IMR-90 (cell line): Measurements from ENCODE around the gene MTA3. TPM values are rescaled to one million over a fixed set of nuclear protein-coding genes. Genes with fewer than 3 reads are reported as not detected.
"Not testable (repeated sequence)": the region's sequence is repeated elsewhere in the genome, so short reads cannot be mapped to it uniquely, and the experiment has no call there.

ENCODE experiments used
- ATAC-seq: fragments of 200-7000 bp; cut with Tn5 transposase; 2 replicates; pipeline ENCODE4 v1.9.1; 2020; ENCODE audit warnings: low read depth, mild to moderate bottlenecking, moderate library complexity
- BruUV-seq: library from RNA; stranded (reverse); fragments of 400-500 nt; replicated peaks from 2 replicates; lab custom pipeline; 2021; lab: Mats Ljungman, UMichigan
- CTCF ChIA-PET: fragments of 300-600 bp; formaldehyde crosslinking; extraction: SDS; loops from one replicate; lab custom pipeline; 2021; ENCODE audit warnings: antibody characterized with exemption; lab: Yijun Ruan, JAX
- POLR2A ChIA-PET: fragments of 300-600 bp; sonication (Branson Sonifier 250); formaldehyde crosslinking; loops from one replicate; lab custom pipeline; 2022; ENCODE audit warnings: antibody characterized with exemption; ENCODE audit not compliant: unreplicated experiment; lab: Charles Lee
- DNase-seq: peaks from one replicate; pipeline ENCODE4 v3.0.0; 2013
- H2AFZ ChIP-seq: replicated peaks from 2 replicates; pipeline ENCODE3; 2013; ENCODE audit warnings: low read length, mild to moderate bottlenecking; ENCODE audit not compliant: poor library complexity
- H2AK5ac ChIP-seq: 2 replicates; pipeline ENCODE4 v1.6.1; 2013; ENCODE audit warnings: low read depth, low read length, inconsistent platforms
- H2AK9ac ChIP-seq: replicated peaks from 2 replicates; pipeline ENCODE3; 2013; ENCODE audit warnings: mild to moderate bottlenecking, low read depth, low read length, moderate library complexity; ENCODE audit not compliant: poor library complexity
- H2BK120ac ChIP-seq: 2 replicates; pipeline ENCODE4 v1.6.1; 2013; ENCODE audit warnings: low read depth, low read length, inconsistent platforms
- H2BK15ac ChIP-seq: 3 replicates; pipeline ENCODE4 v1.6.1; 2013; ENCODE audit warnings: low read depth, low read length, inconsistent platforms
- H2BK20ac ChIP-seq: 2 replicates; pipeline ENCODE4 v1.6.1; 2013; ENCODE audit warnings: low read depth, mild to moderate bottlenecking, inconsistent platforms, low read length, moderate library complexity
- H2BK5ac ChIP-seq: 2 replicates; pipeline ENCODE4 v1.6.1; 2013; ENCODE audit warnings: mild to moderate bottlenecking, low read depth, low read length, inconsistent platforms; ENCODE audit not compliant: poor library complexity, severe bottlenecking
- H3K14ac ChIP-seq: replicated peaks from 2 replicates; pipeline ENCODE4 v1.6.1; 2013; ENCODE audit warnings: low read depth, low read length, inconsistent platforms
- H3K18ac ChIP-seq: 2 replicates; pipeline ENCODE4 v1.6.1; 2013; ENCODE audit warnings: low read depth, low read length, control low read depth
- H3K23ac ChIP-seq: 2 replicates; pipeline ENCODE4 v1.6.1; 2013; ENCODE audit warnings: low read depth, low read length, inconsistent platforms
- H3K27ac ChIP-seq: 2 replicates; pipeline ENCODE4 v1.5.1; 2013; ENCODE audit warnings: mild to moderate bottlenecking, control low read depth, low read length; ENCODE audit not compliant: insufficient read depth
- H3K27me3 ChIP-seq: 2 replicates; pipeline ENCODE4 v1.6.1; 2013; ENCODE audit warnings: low read length; ENCODE audit not compliant: control insufficient read depth, insufficient read depth
- H3K36me3 ChIP-seq: 2 replicates; pipeline ENCODE4 v1.6.1; 2013; ENCODE audit warnings: low read length, mixed read lengths; ENCODE audit not compliant: control insufficient read depth, insufficient read depth
- H3K4ac ChIP-seq: 2 replicates; pipeline ENCODE4 v1.6.1; 2013; ENCODE audit warnings: low read depth, low read length, inconsistent platforms
- H3K4me1 ChIP-seq: 2 replicates; pipeline ENCODE4 v1.6.1; 2013; ENCODE audit warnings: low read length, mixed read lengths; ENCODE audit not compliant: control insufficient read depth, insufficient read depth
- H3K4me2 ChIP-seq: 2 replicates; pipeline ENCODE4 v1.6.1; 2013; ENCODE audit warnings: low read depth, mild to moderate bottlenecking, control low read depth, low read length, moderate library complexity
- H3K4me3 ChIP-seq: 2 replicates; pipeline ENCODE4 v1.5.1; 2013; ENCODE audit warnings: low read depth, mild to moderate bottlenecking, control low read depth, low read length, moderate library complexity; ENCODE audit not compliant: insufficient read depth
- H3K56ac ChIP-seq: 2 replicates; pipeline ENCODE4 v1.6.1; 2013; ENCODE audit warnings: low read length, inconsistent platforms; ENCODE audit not compliant: insufficient read depth; ENCODE audit errors: extremely low read depth
- H3K79me1 ChIP-seq, 2 experiments: 2 replicates each; pipeline ENCODE4 v1.6.1; 2013; ENCODE audit warnings: low read length in 2 of 2, inconsistent platforms in 1 of 2, low read depth in 1 of 2
- H3K9ac ChIP-seq: 2 replicates; pipeline ENCODE4 v1.6.1; 2013; ENCODE audit warnings: low read depth, low read length, control low read depth
- H3K9me1 ChIP-seq: 2 replicates; pipeline ENCODE4 v1.6.1; 2013; ENCODE audit warnings: low read length, inconsistent platforms; ENCODE audit not compliant: insufficient read depth
- H3K9me3 ChIP-seq: 2 replicates; pipeline ENCODE4 v1.6.1; 2013; ENCODE audit warnings: low read length; ENCODE audit not compliant: control insufficient read depth, insufficient read depth
- H4K20me1 ChIP-seq: 2 replicates; pipeline ENCODE4 v1.6.1; 2013; ENCODE audit warnings: low read length, inconsistent platforms; ENCODE audit not compliant: insufficient read depth
- H4K5ac ChIP-seq: 2 replicates; pipeline ENCODE4 v1.6.1; 2013; ENCODE audit warnings: mild to moderate bottlenecking, low read depth, low read length, control low read depth
- H4K8ac ChIP-seq, 2 experiments: 2 replicates each; pipeline ENCODE4 v1.6.1; 2013; ENCODE audit warnings: low read depth in 2 of 2, low read length in 2 of 2, control low read depth in 1 of 2, inconsistent platforms in 1 of 2
- H4K91ac ChIP-seq: 2 replicates; pipeline ENCODE4 v1.6.1; 2013; ENCODE audit warnings: low read depth, low read length, inconsistent platforms; ENCODE audit not compliant: insufficient read depth
- WGBS, 2 experiments: methylation state at CpG; one replicate each; pipeline versions ENCODE4 v1.1.5 to v1.1.7; 2013; ENCODE audit warnings: missing lambda C conversion rate in 2 of 2; ENCODE audit not compliant: insufficient read length in 1 of 2; ENCODE audit errors: extremely low coverage in 2 of 2; 5-methylcytosine and 5-hydroxymethylcytosine counted together
- dilution Hi-C: fragments of 300-500 bp; cut with HindIII; formaldehyde crosslinking; loops from one replicate; pipeline ENCODE4 v1.14.3; 2018; ENCODE audit warnings: low sequenced_read_pairs; ENCODE audit not compliant: unreplicated experiment
- in situ Hi-C: fragments of 300-500 bp; cut with MboI; formaldehyde crosslinking; loops from 3 replicates; pipeline ENCODE4 v1.14.3; 2019; ENCODE audit warnings: low sequenced_read_pairs, inconsistent platforms, mixed read lengths
- intact Hi-C: fragments of 100-400 bp; cut with micrococcal nuclease; formaldehyde crosslinking; loops from 2 replicates; pipeline ENCODE4 v1.10.0; 2022
- polyA plus RNA-seq, 3 experiments: library from polyadenylated mRNA; depleted of rRNA; stranded (reverse); fragments of >200 nt; gene quantifications; 2 replicates each; pipeline ENCODE4 v1.2.3, GENCODE V29; 2012; ENCODE audit warnings: low replicate concordance in 1 of 3
- total RNA-seq: library from RNA; depleted of rRNA; stranded (reverse); fragments of >200 nt; gene quantifications from 2 replicates; pipeline ENCODE4 v1.2.3, GENCODE V29; 2012

Gene MTA3
- total and polyA plus RNA-seq, 2 of the 4 experiments (the other 2 are of a cell fraction) = 31.9 to 34.3 TPM

DNA sequence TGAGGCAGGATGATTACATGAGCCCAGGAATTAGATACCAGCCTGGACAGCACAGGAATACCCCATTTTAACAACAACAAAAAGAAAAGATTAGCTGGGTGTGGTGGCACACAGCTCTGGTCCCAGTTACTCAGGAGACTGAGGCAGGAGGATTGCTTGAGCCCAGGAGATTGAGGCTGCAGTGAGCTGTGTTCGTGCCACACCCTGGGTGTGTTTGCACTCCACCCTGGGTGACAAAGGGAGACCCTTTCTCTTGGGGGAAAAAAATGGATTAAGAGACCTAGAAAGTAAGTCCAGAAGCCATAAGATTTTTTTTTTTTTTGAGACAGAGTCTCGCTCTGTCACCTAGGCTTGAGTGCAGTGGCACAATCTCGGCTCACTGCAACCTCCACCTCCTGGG lies 16.2 kb downstream of the MTA3 start:
- H2BK20ac ChIP-seq, BruUV-seq, H3K9me1 ChIP-seq, H4K8ac ChIP-seq, H3K9me3 ChIP-seq, H2AK5ac ChIP-seq, H3K56ac ChIP-seq, DNase-seq, POLR2A ChIA-PET, H4K20me1 ChIP-seq, H4K91ac ChIP-seq, H3K4me1 ChIP-seq, dilution Hi-C loops, H3K18ac ChIP-seq, H3K9ac ChIP-seq, H3K4ac ChIP-seq, H3K27ac ChIP-seq, CTCF ChIA-PET, in situ Hi-C loops, H2BK5ac ChIP-seq, H2BK15ac ChIP-seq, H4K5ac ChIP-seq, H2AFZ ChIP-seq, H3K14ac ChIP-seq, H3K27me3 ChIP-seq, H2AK9ac ChIP-seq, H3K4me3 ChIP-seq, ATAC-seq, H3K23ac ChIP-seq, H3K4me2 ChIP-seq, H2BK120ac ChIP-seq: not testable (repeated sequence)
- peaks cover 22% of the 10 kb centered on the region for H3K36me3 ChIP-seq
- H3K79me1 ChIP-seq = peaks cover 5 to 43% of the 10 kb centered on the region in 2 experiments; a peak in 3 of 4 replicates
- no CpG with 5 or more reads among the region's 3 CpGs for WGBS, 2 experiments
- intact Hi-C loops = loop anchor here (5.0 kb wide), 1 partner anchor 33 kb away; no protein-coding TSS in a partner anchor
